ENCODE data around the gene RANBP6.

The RANBP6 gene

DNA sequence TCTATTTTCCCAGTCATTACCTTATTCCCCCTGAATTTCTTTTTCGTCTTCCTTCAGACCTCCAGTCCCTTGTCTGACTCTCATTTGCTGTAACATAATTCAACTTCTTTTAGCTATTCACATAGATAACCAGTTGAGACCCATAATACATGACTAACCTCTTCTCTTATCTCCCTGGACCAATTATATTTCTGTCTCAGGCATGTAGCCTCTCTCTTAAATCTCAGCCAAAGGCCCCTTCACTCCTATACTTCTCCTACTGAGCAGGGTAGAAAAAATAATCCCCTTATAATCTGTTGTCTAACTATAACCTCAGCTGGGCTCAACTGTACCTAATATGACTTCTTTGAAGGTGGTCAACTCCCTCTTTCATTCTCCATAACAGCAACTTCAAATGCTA lies 20.9 kb downstream of the RANBP6 start:
- Histone ChIP-seq H3K14ac (ENCODE audit: low read length in 2 of 2) (no peak overlapping the region), H3K79me1 (replicated peaks; ENCODE audit: low read length, poor library complexity, severe bottlenecking) (peaks cover 3% of the 10 kb centered on the region), H3K9me3 (ENCODE audit: control insufficient read depth, low read length) (no peaks in the 10 kb centered on the region), H2BK5ac (ENCODE audit: low read depth, low read length, poor library complexity, severe bottlenecking) (no peak overlapping the region), H2BK15ac (ENCODE audit: low read depth, poor library complexity, severe bottlenecking) (no peak overlapping the region), H3K27ac (ENCODE audit: low read length, poor library complexity, severe bottlenecking) (no peak overlapping the region), H3K18ac (ENCODE audit: low read depth in 1 of 2, low read length in 2 of 2) (no peak overlapping the region), H3K4me3 (ENCODE audit: insufficient read depth in 1 of 2, low read depth in 1 of 2, low read length in 2 of 2) (no peak overlapping the region), H3K9ac (ENCODE audit: low read length) (no peak overlapping the region), H2AK5ac (ENCODE audit: low read length, severe bottlenecking) (no peak overlapping the region), H2BK120ac (ENCODE audit: low read depth, low read length) (no peak overlapping the region), H4K8ac (ENCODE audit: low read length) (no peak overlapping the region), H3K27me3 (ENCODE audit: control insufficient read depth in 1 of 2, insufficient read depth in 1 of 2, low read length in 2 of 2) (no peaks in the 10 kb centered on the region), H3K4ac (ENCODE audit: low read depth in 1 of 2, low read length in 2 of 2) (no peak overlapping the region), H3K36me3 (ENCODE audit: control insufficient read depth in 1 of 2, insufficient read depth in 2 of 2, low read depth in 1 of 2, low read length in 2 of 2) (no peaks in the 10 kb centered on the region), H3K4me1 (ENCODE audit: control insufficient read depth, insufficient read depth, low read depth, low read length) (no peaks in the 10 kb centered on the region), H2BK12ac (ENCODE audit: low read length in 2 of 2) (no peak overlapping the region), H3K23ac (ENCODE audit: low read length in 2 of 2) (no peak overlapping the region), H2AFZ (ENCODE audit: low read depth, low read length) (no peak overlapping the region), H4K91ac (ENCODE audit: low read length) (no peak overlapping the region), H3K4me2 (ENCODE audit: low read length, poor library complexity, severe bottlenecking) (no peak overlapping the region)
- no peak for DNase-seq
- 94% methylated on average over 1 of the region's 1 CpG for WGBS

DNA sequence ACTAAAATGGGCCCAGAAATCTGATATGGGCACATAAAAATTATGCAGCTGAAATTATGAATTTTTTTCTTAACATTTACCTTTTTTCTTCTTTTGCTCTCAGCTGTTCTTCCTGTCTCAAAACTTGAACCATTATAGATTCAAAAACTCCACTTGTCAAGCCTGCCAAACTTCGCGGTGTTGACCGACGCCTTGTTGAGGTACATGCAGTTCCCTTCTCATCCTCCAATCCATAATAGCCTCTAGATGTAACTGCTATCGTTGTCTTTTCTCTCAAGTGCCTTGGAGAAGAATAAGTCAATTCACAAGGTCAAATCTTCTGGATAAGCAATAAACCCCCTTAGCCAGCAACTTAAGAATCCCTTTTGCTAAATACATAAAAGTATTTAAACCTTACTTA lies 27.2 kb downstream of the RANBP6 start:
- Histone ChIP-seq H2BK15ac (ENCODE audit: low read depth, poor library complexity, severe bottlenecking) (no peak overlapping the region), H3K4me3 (ENCODE audit: insufficient read depth in 1 of 2, low read depth in 1 of 2, low read length in 2 of 2) (no peak overlapping the region), H4K91ac (ENCODE audit: low read length) (no peak overlapping the region), H3K18ac (ENCODE audit: low read depth in 1 of 2, low read length in 2 of 2) (no peak overlapping the region), H3K9ac (ENCODE audit: low read length) (no peak overlapping the region), H3K27ac (ENCODE audit: low read length, poor library complexity, severe bottlenecking) (no peak overlapping the region), H2AFZ (ENCODE audit: low read depth, low read length) (no peak overlapping the region), H3K4me1 (ENCODE audit: control insufficient read depth, insufficient read depth, low read depth, low read length) (peaks cover 3% of the 10 kb centered on the region), H3K4me2 (ENCODE audit: low read length, poor library complexity, severe bottlenecking) (no peak overlapping the region), H3K23ac (ENCODE audit: low read length in 2 of 2) (no peak overlapping the region), H3K27me3 (ENCODE audit: control insufficient read depth in 1 of 2, insufficient read depth in 1 of 2, low read length in 2 of 2) (no peaks in the 10 kb centered on the region), H2BK120ac (ENCODE audit: low read depth, low read length) (no peak overlapping the region), H3K14ac (ENCODE audit: low read length in 2 of 2) (no peak overlapping the region), H3K9me3 (ENCODE audit: control insufficient read depth, low read length) (no peaks in the 10 kb centered on the region), H2BK12ac (ENCODE audit: low read length in 2 of 2) (no peak overlapping the region), H3K36me3 (ENCODE audit: control insufficient read depth in 1 of 2, insufficient read depth in 2 of 2, low read depth in 1 of 2, low read length in 2 of 2) (peaks cover 0 to 35% of the 10 kb centered on the region in 2 experiments), H3K79me1 (replicated peaks; ENCODE audit: low read length, poor library complexity, severe bottlenecking) (peaks cover 2% of the 10 kb centered on the region), H2AK5ac (ENCODE audit: low read length, severe bottlenecking) (no peak overlapping the region), H3K4ac (ENCODE audit: low read depth in 1 of 2, low read length in 2 of 2) (no peak overlapping the region), H2BK5ac (ENCODE audit: low read depth, low read length, poor library complexity, severe bottlenecking) (no peak overlapping the region), H4K8ac (ENCODE audit: low read length) (no peak overlapping the region)
- WGBS: 94% methylated on average over 5 of the region's 5 CpGs
- DNase-seq: no peak

DNA sequence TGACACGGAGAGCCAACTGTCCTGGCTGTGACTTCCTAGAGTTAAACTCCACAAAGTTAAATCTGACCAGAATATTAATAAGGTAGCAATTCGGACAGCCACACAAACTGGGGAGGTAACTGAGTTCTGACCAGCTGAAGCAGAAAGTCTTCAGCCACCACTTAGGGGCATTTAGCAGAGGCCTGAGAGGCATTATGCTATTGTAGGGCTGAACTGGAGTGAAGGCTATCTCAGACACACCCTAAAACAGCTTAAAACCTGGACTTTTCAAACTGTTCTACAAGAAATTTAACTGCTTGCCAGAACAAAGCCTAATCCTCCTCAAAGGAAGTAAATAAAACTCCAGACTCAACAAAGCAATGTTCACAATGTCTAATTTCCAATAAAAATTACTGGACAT lies 32.4 kb downstream of the RANBP6 start:
- Histone ChIP-seq H2BK15ac (ENCODE audit: low read depth, poor library complexity, severe bottlenecking) (no peak overlapping the region), H4K8ac (ENCODE audit: low read length) (no peak overlapping the region), H2AK5ac (ENCODE audit: low read length, severe bottlenecking) (no peak overlapping the region), H3K27ac (ENCODE audit: low read length, poor library complexity, severe bottlenecking) (no peak overlapping the region), H3K27me3 (ENCODE audit: control insufficient read depth in 1 of 2, insufficient read depth in 1 of 2, low read length in 2 of 2) (no peaks in the 10 kb centered on the region), H3K4ac (ENCODE audit: low read depth in 1 of 2, low read length in 2 of 2) (no peak overlapping the region), H2AFZ (ENCODE audit: low read depth, low read length) (no peak overlapping the region), H3K36me3 (ENCODE audit: control insufficient read depth in 1 of 2, insufficient read depth in 2 of 2, low read depth in 1 of 2, low read length in 2 of 2) (peaks cover 4 to 55% of the 10 kb centered on the region in 2 experiments), H3K23ac (ENCODE audit: low read length in 2 of 2) (no peak overlapping the region), H3K9me3 (ENCODE audit: control insufficient read depth, low read length) (no peaks in the 10 kb centered on the region), H2BK5ac (ENCODE audit: low read depth, low read length, poor library complexity, severe bottlenecking) (no peak overlapping the region), H3K9ac (ENCODE audit: low read length) (no peak overlapping the region), H3K79me1 (replicated peaks; ENCODE audit: low read length, poor library complexity, severe bottlenecking) (peaks cover 10% of the 10 kb centered on the region), H2BK12ac (ENCODE audit: low read length in 2 of 2) (no peak overlapping the region), H3K14ac (ENCODE audit: low read length in 2 of 2) (no peak overlapping the region), H2BK120ac (ENCODE audit: low read depth, low read length) (no peak overlapping the region), H3K18ac (ENCODE audit: low read depth in 1 of 2, low read length in 2 of 2) (no peak overlapping the region), H3K4me2 (ENCODE audit: low read length, poor library complexity, severe bottlenecking) (no peak overlapping the region), H4K91ac (ENCODE audit: low read length) (no peak overlapping the region), H3K4me3 (ENCODE audit: insufficient read depth in 1 of 2, low read depth in 1 of 2, low read length in 2 of 2) (no peak overlapping the region), H3K4me1 (ENCODE audit: control insufficient read depth, insufficient read depth, low read depth, low read length) (no peaks in the 10 kb centered on the region)
- 93% methylated on average over 2 of the region's 2 CpGs for WGBS
- DNase-seq: no peak

DNA sequence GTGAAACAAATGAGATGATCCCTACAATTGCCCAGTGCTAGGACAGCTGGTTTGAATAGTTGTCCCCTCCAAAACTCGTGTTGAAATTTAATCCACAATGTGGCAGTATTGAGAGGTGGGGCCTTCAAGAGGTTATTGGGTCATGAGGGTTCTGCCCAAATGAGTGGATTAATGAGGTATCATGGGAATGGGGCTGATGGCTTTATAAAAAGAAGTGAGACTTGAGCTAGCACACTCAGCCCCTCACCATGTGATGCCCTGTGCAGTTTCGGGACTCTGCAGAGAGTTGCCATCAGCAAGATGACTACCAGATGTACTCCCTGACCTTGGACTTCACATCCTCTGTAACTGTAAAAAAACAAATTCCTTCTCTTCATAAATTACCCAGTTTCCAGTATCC lies 33.1 kb downstream of the RANBP6 start:
- no peak overlapping the region for H3K9ac ChIP-seq (ENCODE audit: low read length)
- no peaks in the 10 kb centered on the region for H3K27me3 ChIP-seq (ENCODE audit: control insufficient read depth in 1 of 2, insufficient read depth in 1 of 2, low read length in 2 of 2)
- peaks cover 10% of the 10 kb centered on the region for H3K79me1 ChIP-seq (replicated peaks; ENCODE audit: low read length, poor library complexity, severe bottlenecking)
- no peak overlapping the region for H3K4me2 ChIP-seq (ENCODE audit: low read length, poor library complexity, severe bottlenecking)
- H2BK15ac ChIP-seq (ENCODE audit: low read depth, poor library complexity, severe bottlenecking): no peak overlapping the region
- no peak overlapping the region for H3K14ac ChIP-seq (ENCODE audit: low read length in 2 of 2)
- WGBS: 95% methylated on average over 2 of the region's 2 CpGs
- no peak overlapping the region for H4K91ac ChIP-seq (ENCODE audit: low read length)
- H3K4ac ChIP-seq (ENCODE audit: low read depth in 1 of 2, low read length in 2 of 2): no peak overlapping the region
- no peak for DNase-seq
- no peaks in the 10 kb centered on the region for H3K4me1 ChIP-seq (ENCODE audit: control insufficient read depth, insufficient read depth, low read depth, low read length)
- no peak overlapping the region for H3K27ac ChIP-seq (ENCODE audit: low read length, poor library complexity, severe bottlenecking)
- H3K23ac ChIP-seq (ENCODE audit: low read length in 2 of 2): no peak overlapping the region
- H3K18ac ChIP-seq (ENCODE audit: low read depth in 1 of 2, low read length in 2 of 2): no peak overlapping the region
- no peak overlapping the region for H2AK5ac ChIP-seq (ENCODE audit: low read length, severe bottlenecking)
- H2BK120ac ChIP-seq (ENCODE audit: low read depth, low read length): no peak overlapping the region
- H2AFZ ChIP-seq (ENCODE audit: low read depth, low read length): no peak overlapping the region
- no peak overlapping the region for H4K8ac ChIP-seq (ENCODE audit: low read length)
- H3K36me3 ChIP-seq (ENCODE audit: control insufficient read depth in 1 of 2, insufficient read depth in 2 of 2, low read depth in 1 of 2, low read length in 2 of 2): peaks cover 4 to 48% of the 10 kb centered on the region in 2 experiments
- no peaks in the 10 kb centered on the region for H3K9me3 ChIP-seq (ENCODE audit: control insufficient read depth, low read length)
- H2BK5ac ChIP-seq (ENCODE audit: low read depth, low read length, poor library complexity, severe bottlenecking): no peak overlapping the region
- no peak overlapping the region for H3K4me3 ChIP-seq (ENCODE audit: insufficient read depth in 1 of 2, low read depth in 1 of 2, low read length in 2 of 2)
- H2BK12ac ChIP-seq (ENCODE audit: low read length in 2 of 2): no peak overlapping the region
